ENCODE results near the gene KRTAP1-4.
"Not testable (repeated sequence)": the region's sequence is repeated elsewhere in the genome, so short reads cannot be mapped to it uniquely, and the experiment has no call there.

Gene KRTAP1-4

DNA sequence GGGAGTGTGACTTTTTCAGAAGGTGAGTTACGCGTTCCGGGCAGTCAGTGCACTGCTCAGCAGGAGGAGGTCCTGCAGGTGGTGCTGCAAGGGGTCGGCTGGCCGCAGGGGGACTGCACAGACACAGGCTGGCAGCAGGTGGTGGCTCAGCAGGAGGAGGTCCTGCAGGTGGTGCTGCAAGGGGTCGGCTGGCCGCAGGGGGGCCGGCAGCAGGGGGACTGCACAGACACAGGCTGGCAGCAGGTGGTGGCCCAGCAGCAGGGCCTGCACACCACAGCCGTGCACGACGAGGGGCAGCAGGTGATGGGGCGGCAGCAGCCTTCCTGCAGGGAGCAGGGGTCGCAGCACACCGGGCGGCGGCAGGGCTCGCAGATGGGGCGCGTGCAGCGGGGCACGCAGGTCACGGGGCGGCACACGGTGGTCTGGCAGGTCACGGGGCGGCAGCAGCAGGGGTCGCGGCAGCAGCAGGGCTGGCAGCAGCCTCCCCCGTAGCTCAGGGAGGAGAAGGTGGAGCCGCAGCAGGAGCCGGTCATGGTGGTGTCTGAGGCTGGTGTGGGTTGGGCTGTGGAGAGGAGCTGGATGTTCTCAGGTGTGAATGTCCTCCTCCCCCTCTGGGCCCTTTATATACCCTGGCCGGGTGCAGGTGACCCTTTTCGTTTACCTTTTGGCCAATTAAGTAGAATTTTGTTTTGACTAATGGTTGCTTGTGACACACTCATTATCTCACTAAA lies 16.9 kb upstream of the KRTAP1-4 start, which contains the start of gene KRTAP2-1:
KRTAP2-1 (minus strand) TSS at position 582 of the 731 bp plus-strand sequence; CDS start at position 533, 49 bp downstream.
- DNase-seq = not testable (repeated sequence)

DNA sequence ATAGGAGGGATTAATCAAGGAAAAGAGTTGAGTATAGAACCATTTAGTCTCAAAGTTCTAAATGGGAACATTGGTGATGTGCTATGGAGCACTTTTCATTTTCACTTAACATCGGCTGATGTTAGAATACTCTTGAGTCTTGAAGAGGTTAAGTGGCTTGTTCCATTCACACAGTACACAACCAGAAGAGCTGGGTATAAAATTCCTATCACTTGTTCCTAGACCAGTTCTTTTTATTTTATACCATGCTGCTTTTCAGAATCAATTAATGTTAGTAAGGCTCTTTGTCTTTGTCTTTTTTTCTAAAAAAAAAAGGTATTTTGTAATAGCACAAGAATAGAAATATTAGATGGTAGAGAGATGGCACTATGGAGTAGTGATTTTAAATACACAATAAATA lies 13.0 kb upstream of the KRTAP1-4 start:
- no peak for DNase-seq

DNA sequence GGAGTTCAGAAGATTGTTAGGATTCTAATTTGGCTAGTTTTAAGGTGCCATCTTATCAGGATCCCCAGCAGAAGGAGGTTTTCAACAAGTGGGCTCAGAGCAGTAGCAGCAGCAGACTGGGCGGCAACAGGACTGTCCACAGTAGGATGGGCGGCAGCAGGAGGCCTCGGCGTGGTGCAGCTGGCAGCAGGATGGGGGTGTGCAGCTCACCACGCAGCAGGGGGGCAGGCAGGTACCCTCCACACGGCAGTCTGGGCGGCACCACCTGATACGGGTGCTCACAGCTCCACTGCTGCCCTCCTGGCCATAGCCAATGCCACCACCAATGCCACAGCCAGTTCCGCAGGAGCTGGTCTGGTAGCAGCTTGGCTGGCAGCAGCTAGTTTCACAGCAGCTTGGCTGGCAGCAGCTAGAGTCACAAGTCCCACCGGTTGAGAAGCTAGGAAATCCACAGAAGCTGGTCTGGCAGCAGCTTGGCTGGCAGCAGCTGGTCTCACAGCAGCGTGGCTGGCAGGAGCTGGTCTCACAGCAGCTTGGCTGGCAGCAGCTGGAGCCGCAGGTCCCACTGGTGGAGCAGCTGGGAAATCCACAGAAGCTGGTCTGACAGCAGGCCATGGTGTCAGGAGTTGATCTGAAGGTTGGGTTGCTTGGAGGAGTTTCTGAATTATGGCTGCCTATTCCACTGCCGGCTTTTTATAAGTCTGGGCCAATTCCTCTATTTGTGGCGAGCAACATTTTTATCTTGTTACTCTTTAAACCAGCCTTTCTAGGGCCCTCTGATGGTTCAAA lies 11.0 kb upstream of the KRTAP1-4 start, which contains the start of gene KRTAP1-1:
KRTAP1-1 (minus strand) TSS at position 668 of the 789 bp plus-strand sequence; CDS start at position 615, 53 bp downstream.
- DNase-seq = not testable (repeated sequence)

DNA sequence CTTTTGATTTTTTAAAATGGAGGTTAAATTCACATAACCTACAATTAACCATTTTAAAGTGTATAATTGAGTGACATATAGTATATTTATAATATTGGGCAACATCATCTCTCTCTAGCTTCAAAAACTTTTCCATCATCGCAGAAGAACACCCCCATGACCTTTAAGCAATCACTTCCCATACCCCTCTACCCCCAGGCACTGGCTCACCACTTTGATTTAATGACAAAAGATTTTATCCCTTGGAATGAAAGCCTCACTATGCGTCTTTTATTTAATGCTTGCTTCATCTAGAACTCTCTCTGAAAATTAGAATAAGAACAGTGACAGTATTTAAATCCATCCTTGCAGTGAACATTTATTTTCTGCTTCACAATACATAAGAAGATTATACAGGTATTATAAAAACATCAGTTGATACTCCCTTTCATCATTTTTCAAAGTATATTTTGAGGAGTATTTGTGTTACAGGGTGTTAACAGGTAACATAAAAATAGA lies 7.9 kb upstream of the KRTAP1-4 start:
- DNase-seq = no peak

DNA sequence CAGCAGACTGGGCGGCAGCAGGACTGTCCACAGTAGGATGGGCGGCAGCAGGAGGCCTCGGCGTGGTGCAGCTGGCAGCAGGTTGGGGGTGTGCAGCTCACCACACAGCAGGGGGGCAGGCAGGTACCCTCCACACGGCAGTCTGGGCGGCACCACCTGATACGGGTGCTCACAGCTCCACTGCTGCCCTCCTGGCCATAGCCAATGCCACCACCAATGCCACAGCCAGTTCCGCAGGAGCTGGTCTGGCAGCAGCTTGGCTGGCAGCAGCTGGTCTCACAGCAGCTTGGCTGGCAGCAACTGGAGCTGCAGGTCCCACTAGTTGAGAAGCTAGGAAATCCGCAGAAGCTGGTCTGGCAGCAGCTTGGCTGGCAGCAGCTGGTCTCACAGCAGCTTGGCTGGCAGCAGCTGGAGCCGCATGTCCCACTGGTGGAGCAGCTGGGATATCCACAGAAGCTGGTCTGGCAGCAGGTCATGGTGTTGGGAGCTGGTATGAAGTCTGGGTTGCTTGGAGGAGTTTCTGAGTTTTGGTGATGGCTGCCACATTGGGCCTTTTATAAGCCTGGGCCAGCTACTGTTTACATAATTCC lies 4.4 kb upstream of the KRTAP1-4 start, which contains the start of gene KRTAP1-3:
KRTAP1-3 (minus strand) TSS at position 529 of the 590 bp plus-strand sequence; CDS start at position 476, 53 bp downstream.
- not testable (repeated sequence) for DNase-seq

DNA sequence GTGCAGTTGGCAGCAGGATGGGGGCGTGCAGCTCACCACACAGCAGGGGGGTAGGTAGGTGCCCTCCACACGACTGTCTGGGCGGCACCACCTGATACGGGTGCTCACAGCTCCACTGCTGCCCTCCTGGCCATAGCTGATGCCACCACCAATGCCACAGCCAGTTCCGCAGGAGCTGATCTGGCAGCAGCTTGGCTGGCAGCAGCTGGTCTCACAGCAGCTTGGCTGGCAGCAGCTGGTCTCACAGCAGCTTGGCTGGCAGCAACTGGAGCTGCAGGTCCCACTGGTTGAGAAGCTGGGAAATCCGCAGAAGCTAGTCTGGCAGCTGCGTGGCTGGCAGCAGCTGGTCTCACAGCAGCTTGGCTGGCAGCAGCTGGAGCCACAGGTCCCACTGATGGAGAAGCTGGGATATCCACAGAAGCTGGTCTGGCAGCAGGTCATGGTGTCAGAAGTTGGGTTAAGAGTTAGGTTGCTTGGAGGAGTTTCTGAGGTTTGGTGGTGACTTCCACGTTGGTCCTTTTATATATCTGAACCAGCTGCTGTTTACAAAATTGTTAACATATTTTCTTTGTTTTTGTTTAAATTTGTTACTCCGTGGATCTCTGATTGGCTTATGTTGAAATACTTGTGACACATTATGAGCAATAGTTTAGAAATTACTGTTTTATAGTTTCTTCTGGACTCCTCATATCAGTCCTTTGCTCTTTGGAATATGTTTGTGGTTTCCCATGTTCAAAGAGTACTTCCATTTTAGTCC lies 3.1 kb downstream of the KRTAP1-4 start, which contains the start of gene KRTAP1-5:
KRTAP1-5 (minus strand) TSS at position 494 of the 757 bp plus-strand sequence; CDS start at position 441, 53 bp downstream.
- DNase-seq = no peak

DNA sequence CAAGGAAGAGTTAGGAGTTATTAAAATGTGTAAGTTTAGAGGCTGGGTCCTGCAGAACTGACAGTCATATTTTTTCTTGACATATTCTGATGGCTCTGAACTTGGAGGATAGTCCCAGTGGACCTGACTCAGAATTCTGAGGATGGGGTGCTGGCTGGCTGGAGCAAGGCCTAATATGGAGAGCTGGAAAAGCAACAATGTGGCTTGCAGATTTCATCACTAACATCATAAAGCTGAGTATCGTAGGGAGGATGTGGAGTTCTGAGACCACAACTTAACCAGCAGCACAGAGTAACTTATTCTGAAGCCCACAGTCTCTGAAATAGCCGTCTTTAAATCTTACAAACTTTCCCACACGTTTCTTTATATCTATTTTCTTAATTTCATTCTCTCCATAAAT lies 5.3 kb downstream of the KRTAP1-4 start:
- no peak for DNase-seq

DNA sequence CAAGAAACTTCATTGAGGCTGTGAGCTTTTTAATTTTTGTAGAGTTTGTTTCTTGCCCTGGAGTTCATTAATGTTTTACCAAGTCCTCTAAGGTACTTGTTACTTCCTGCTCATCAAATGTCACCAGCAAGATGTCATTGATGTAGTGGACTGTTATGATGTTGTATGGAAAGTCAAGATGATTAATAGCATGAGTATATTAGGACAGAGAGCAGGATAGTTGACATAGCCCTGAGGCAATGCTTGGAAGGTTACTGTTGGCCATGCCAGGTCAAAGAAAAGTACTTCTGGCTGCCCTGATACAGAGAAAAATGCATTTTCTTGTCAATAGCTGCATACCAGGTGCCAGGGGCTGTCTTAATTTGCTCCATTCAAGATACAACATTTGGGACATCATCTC lies 9.7 kb downstream of the KRTAP1-4 start:
- no peak for DNase-seq

DNA sequence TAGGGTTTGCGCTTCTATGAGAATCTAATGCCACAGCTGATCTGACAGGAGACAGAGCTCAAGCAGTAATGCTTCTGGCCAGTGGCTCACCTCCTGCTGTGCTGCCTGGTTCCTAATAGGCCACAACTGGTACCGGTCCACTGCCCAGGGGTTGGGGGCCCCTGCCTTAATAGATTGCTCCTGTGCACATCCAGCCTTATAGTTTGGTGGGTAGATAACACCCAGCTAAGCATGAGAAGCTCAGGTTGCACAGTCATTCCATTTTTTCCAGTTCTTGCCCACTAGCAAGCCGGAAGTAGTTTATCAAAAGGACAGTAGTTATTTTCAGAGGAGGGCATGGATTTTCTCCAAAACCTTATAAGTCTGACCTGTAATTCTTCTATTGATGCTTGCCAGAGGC lies 10.6 kb downstream of the KRTAP1-4 start:
- DNase-seq = no peak

DNA sequence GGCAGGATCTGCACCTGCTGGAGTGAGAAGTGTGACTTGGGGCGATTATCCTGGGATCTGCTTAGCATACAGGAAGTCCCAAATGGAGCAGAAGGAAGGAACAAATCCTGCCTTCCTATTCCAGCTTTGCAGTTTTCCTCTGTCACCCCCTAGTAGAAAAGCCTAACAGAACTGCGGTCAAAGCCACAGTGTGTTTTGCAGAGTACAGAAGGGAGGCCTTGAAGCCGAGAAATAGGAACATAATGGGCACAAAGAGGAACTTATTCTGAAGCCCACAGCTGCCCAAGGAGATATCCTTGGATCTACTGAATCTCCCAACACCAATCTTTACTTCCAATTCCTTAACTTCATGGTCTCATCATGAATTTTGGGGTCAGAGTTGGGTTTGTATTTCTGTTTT lies 11.5 kb downstream of the KRTAP1-4 start:
- peak in 3 of 4 experiments; percentile 6 to 32 (median 15) for DNase-seq

DNA sequence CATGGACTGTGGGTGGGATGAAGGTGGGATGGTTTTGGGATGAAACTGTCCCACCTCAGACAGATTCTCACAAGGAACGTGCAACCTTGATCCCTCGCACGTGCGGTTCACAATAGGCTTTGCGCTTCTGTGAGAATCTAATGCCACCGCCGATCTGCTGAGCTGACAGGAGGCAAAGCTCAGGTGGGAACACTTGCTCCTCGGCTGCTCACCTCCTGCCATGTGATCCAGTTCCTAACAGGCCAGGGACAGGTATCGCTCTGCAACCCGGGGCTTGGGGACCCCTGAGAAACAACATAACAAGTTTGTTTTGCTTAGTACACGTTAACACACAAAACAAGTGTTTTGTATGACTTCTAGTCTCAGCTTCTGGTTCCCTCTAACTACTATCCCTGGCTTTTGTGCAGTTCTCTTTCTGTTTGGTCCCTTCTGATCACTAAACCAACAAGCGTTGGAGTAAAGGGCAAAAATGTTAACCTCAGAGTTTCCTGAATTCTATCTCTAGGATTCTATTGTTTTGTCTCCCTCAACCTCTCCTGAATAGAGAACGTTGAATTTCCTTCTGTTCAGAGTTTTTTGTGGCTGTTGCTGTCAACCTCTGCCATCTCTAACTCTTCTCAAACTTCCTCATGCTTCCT lies 13.3 kb downstream of the KRTAP1-4 start:
- DNase-seq = no peak

DNA sequence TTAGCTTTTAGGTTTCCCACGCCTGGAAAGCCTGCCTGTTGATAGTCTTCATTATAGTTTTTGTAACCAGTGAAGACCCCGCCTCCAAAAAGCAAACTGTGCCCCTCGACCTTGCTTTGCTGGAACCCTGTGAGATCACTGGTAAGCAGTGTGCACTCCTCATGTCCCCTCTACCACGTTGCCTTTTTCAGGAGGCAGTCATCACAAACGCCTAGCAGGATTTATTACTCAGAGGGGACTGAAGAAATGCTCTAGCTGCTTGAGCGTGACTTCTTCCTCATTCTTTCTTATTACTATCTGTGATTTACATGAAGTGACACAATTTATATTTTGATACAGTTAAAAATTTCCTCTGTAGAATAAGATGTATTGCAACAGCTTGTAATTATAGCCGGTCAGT lies 14.5 kb downstream of the KRTAP1-4 start:
- DNase-seq = no peak

DNA sequence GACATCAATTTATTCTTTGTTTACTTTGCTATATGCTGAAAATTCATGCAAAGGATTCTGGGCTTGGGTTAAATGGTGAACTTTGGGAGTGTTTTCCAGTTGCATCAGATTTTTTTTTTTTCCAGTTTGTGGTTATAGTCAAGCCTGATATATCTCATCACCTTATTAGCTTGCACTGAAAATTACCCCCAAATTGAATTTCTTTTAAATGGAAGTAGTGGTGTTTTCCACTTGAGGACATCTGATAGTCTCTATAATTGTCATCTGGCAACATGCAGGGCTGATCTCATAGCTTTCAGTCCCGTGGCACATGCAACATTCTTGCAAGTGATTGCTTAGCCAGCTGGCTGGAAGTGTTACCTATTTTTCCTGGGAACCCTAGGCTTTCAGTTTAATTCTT lies 16.4 kb downstream of the KRTAP1-4 start:
- DNase-seq = no peak

DNA sequence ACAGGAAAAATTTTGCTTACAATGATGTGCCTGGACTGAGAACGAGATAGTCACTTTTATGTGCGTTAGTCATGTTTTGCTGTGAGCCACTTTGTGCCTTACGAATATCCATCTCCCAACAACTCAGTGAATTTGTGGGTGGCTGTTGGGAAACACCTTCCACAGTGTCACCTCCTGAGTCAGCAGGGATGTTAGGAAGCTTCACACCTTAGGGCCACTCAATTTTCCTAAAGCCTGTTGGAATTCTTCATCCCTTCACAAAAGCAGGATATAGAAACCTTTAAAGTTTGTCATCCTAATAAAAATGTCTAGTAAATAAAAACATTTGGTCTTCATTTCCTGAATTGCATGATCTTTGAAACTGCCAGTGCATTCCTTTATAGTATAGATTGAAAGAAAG lies 16.8 kb downstream of the KRTAP1-4 start:
- DNase-seq = no peak

DNA sequence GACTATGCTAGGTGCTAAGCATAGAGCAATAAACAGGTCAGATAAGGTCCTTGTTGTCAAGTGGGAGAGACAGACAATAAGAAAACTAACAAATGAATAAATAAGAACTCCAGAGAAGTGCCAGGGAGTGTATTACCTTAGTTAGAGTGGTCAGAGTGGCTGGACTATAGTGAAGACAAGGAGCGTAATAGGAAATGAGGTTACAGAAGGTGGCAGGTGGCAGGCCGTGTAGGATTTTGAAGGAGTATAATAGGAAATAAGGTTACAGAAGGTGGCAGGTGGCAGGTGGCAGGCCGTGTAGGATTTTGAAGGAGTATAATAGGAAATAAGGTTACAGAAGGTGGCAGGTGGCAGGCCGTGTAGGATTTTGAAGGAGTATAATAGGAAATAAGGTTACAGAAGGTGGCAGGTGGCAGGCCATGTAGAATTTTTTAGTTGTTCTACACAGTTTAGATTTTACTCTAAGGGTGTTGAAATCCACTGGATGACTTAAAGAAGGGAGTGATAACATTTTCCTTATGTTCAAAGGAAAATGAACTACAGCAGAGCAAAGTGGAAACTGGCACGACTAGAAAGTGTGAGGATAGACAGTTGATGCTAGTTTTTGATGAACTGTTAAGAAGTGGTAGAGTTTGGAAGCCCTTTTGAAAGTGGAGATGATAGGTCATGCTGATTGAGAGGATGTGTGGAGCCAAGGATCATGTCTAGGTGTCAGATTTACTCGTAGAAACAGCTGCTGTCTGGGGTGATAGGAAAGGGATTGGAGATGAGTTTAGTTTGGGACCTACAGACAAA lies 17.5 kb downstream of the KRTAP1-4 start:
- DNase-seq = no peak

DNA sequence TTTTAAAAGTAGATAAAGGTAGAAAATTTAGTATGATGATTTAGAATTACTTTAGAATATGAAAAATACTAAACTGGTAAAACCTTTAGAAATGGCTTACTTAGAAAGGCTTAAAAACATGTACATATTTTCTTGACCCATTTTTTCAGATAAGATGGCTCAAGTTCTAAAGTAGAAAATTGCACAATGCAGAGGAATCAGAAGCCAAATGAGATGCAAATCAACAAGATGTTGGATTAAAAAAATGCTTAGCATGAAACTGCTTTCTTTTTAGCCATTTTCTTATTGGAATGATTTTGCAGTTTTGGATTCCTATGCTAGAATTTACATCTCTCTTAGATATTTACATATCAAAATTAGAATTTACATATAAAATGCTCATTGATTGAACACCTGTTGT lies 19.6 kb downstream of the KRTAP1-4 start:
- DNase-seq = no peak

DNA sequence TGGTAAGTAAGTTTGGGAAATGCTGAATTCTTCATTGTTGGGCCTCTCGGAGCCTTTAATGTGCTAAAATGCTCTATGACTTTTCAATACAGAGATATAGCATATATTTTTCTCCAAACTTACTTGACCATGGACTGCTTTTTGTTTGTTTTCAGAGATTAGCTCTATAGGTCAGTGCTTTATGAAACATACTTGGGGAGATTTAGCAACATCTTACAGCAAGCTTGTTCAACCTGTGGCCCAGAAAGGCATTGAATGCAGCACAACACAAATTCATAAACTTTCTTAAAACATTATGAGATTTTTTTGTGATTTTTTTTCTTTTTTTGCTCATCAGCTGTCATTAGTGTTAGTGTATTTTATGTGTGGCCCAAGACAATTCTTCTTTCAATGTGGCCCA lies 20.1 kb downstream of the KRTAP1-4 start:
- DNase-seq = no peak

DNA sequence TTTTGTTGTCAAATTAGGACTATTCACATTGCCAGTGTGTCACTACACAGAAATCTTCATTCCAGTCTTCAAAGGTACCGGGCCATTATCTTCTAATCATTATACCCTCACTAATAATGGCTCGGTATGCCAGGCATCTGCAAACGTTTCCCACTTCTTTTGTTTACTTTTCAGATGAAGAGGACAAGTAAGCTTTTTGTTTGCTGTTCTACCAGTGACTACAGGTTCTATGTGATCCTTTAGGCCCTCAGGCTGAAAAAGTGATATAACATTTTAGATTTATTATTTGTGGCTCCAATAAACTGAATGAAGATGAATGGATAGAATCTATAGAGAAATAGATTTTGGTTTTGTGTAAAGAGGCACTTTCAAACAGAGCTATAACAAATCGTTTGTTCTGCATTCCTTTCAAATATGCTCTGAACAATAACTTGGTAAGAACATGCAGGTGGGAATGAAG lies 20.7 kb downstream of the KRTAP1-4 start:
- DNase-seq = no peak

DNA sequence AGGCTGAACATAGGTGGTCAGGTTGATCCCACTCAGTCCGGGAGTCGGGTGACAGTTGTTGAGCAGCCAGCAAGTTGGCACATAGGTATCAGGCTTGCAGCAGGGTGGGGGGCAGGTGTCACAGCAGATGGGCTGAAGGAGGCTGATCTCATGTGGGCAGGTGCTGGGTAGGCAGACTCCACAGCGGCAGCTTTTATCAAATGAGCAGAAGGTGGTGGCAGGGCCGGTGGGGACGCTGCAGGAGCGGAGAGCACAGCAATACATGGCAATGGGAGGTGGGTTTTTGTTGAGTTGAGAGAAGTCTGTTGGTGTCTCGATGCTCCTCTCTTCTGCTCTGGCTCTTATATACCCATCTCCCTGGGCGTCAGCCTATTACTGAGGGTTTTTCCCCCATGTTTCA lies 21.2 kb downstream of the KRTAP1-4 start, which contains the start of gene KRTAP3-1:
KRTAP3-1 (minus strand) TSS at position 318 of the 400 bp plus-strand sequence; CDS start at position 264, 54 bp downstream.
- no peak for DNase-seq

DNA sequence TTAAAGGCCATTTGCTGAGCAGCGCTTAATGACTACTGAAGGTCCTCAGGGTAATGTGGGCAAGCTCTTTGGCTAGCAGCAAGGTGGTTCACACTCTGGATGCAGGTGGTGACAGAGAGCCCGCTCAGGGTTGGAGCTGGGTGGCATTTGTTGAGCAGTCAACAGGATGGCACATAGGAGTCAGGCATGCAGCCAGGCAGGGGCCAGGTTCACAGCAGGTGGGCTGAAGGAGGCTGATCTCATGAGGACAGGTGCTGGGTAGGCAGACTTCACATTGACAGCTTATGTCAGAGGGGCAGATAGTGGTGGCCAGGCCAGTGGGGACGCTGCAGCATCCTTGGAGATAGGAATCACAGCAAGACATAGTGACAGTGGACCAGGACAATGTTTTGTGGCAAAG lies 25.6 kb downstream of the KRTAP1-4 start:
- no peak for DNase-seq
